ENCODE results near the gene IGLL5.

DNA sequence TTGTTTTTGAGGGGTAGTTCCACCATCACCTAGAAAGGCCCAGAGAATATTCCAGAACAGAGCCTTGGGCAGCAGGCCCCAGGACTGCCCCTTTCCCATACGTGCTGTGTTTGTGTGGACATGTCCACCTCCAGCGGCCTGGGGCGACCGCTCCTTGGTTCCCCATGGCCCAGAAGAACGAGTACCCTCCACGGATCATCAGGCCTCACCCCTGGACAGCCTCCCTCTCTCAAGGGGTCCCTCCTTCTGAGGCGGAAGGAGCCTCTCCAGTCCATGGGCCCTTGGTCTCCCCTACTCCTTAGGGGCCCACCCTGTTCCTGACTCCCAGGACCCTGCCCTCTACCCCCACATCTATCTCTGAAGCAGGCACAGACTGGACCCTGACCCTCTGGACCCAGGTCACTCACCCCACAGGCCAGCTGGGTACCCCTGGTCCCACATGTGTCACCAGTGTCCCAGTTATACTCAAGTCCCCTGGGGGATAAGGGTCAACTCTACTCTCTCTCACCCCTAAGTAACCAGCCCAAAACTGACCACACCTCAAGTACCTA is 32.6 kb downstream of the IGLL5 start:
- TF ChIP-seq POLR2A (IDR thresholded peaks at IDR 0.05): no peak
- TF ChIP-seq, protein P1, sequence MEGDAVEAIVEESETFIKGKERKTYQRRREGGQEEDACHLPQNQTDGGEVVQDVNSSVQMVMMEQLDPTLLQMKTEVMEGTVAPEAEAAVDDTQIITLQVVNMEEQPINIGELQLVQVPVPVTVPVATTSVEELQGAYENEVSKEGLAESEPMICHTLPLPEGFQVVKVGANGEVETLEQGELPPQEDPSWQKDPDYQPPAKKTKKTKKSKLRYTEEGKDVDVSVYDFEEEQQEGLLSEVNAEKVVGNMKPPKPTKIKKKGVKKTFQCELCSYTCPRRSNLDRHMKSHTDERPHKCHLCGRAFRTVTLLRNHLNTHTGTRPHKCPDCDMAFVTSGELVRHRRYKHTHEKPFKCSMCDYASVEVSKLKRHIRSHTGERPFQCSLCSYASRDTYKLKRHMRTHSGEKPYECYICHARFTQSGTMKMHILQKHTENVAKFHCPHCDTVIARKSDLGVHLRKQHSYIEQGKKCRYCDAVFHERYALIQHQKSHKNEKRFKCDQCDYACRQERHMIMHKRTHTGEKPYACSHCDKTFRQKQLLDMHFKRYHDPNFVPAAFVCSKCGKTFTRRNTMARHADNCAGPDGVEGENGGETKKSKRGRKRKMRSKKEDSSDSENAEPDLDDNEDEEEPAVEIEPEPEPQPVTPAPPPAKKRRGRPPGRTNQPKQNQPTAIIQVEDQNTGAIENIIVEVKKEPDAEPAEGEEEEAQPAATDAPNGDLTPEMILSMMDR (IDR thresholded peaks at IDR 0.05): no peak

Measured in uterus (tissue), 2 donors.